ENCODE results near the gene KCNN4. TPM values are rescaled to one million over a fixed set of nuclear protein-coding genes. Genes with fewer than 3 reads are reported as not detected.
"Not testable (repeated sequence)": the region's sequence is repeated elsewhere in the genome, so short reads cannot be mapped to it uniquely, and the experiment has no call there.

Gene KCNN4
- total RNA-seq, 2 experiments from 2014 or later = 31.3 to 40.0 TPM

DNA sequence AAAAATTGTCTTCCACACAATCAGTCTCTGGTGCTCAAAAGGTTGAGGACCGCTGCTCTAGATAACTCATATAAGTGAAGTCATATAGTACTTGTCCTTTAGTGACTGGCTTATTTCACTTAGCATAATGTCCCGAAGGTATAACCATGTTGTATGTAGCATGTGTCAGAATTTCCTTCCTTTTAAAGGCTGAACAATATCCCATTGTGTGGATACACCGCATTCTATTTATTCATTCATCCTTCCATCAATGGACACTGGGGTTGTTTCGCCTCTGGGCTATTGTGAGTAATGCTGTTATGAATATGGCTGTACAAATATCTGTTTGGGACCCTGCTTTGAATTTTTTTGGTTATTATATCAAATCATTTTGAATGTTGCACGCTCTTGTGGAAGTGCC is 26.1 kb upstream of the KCNN4 start:
- H2AFZ ChIP-seq (ENCODE audit: low read length) = no peak overlapping the region
- DNase-seq (ENCODE audit: low spot score) = no peak
- no TSS peak for BruUV-seq (replicated peaks)
- H3K79me2 ChIP-seq (ENCODE audit: insufficient read depth, low read depth, low read length) = no peaks in the 10 kb centered on the region
- ChIA-PET CTCF (ENCODE audit: unreplicated experiment) (no interaction called here), POLR2A (no interaction called here)
- intact Hi-C loops (cut with micrococcal nuclease; ENCODE audit: unreplicated experiment) = no loop called here
- H3K9me2 ChIP-seq (ENCODE audit: insufficient read depth, low read length) = no peaks in the 10 kb centered on the region
- H3K27ac ChIP-seq (ENCODE audit: low read depth, low read length, poor library complexity, severe bottlenecking) = no peak overlapping the region
- H3K4me2 ChIP-seq (ENCODE audit: low read length) = no peak overlapping the region
- no peaks in the 10 kb centered on the region for H3K9me3 ChIP-seq (ENCODE audit: low read length)
- no peaks in the 10 kb centered on the region for H4K20me1 ChIP-seq (ENCODE audit: insufficient read depth, low read length)
- no peaks in the 10 kb centered on the region for H3K36me3 ChIP-seq (ENCODE audit: insufficient read depth, low read length)
- TF ChIP-seq CTCF (conservative IDR thresholded peaks at IDR 0.05; ENCODE audit: low read length) (no peak), EZH2phosphoT487 (IDR thresholded peaks at IDR 0.05; ENCODE audit: borderline replicate concordance, low read depth, low read length) (no peak)
- H3K4me3 ChIP-seq (ENCODE audit: low read depth, low read length, poor library complexity, severe bottlenecking) = no peak overlapping the region
- peaks cover 4% of the 10 kb centered on the region for H3K4me1 ChIP-seq (ENCODE audit: insufficient read depth, low read length, poor library complexity, severe bottlenecking)

DNA sequence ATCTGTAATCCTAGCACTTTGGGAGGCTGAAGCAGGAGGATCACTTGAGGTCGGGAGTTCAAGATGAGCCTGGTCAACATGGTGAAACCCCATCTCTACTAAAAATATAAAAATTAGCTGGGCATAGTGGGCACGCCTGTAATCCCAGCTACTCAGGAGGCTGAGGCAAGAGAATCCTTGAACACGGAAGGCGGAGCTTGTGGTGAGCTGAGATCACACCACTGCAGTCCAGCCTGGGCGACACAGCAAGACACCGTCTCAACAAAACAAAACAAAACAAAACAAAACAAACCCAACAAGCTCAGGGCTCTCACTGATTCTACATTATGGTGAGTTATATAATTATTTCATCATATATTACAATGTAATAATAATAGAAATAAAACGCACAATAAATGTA is 25.6 kb upstream of the KCNN4 start:
- DNase-seq (ENCODE audit: low spot score); H3K9me2 ChIP-seq (ENCODE audit: insufficient read depth, low read length); H3K4me1 ChIP-seq (ENCODE audit: insufficient read depth, low read length, poor library complexity, severe bottlenecking); H2AFZ ChIP-seq (ENCODE audit: low read length); H3K9me3 ChIP-seq (ENCODE audit: low read length); POLR2A ChIA-PET; H4K20me1 ChIP-seq (ENCODE audit: insufficient read depth, low read length); CTCF ChIA-PET (ENCODE audit: unreplicated experiment); H3K4me2 ChIP-seq (ENCODE audit: low read length); intact Hi-C loops (cut with micrococcal nuclease; ENCODE audit: unreplicated experiment); H3K79me2 ChIP-seq (ENCODE audit: insufficient read depth, low read depth, low read length); H3K27ac ChIP-seq (ENCODE audit: low read depth, low read length, poor library complexity, severe bottlenecking); BruUV-seq (replicated peaks); H3K36me3 ChIP-seq (ENCODE audit: insufficient read depth, low read length); H3K4me3 ChIP-seq (ENCODE audit: low read depth, low read length, poor library complexity, severe bottlenecking): not testable (repeated sequence)

- Histone ChIP-seq H3K4me2 (ENCODE audit: low read length) (no peak overlapping the region), H3K4me1 (ENCODE audit: insufficient read depth, low read length, poor library complexity, severe bottlenecking) (peaks cover 4% of the 10 kb centered on the region), H4K20me1 (ENCODE audit: insufficient read depth, low read length) (no peaks in the 10 kb centered on the region), H3K9me2 (ENCODE audit: insufficient read depth, low read length) (no peaks in the 10 kb centered on the region), H3K9me3 (ENCODE audit: low read length) (no peaks in the 10 kb centered on the region), H3K79me2 (ENCODE audit: insufficient read depth, low read depth, low read length) (no peaks in the 10 kb centered on the region), H2AFZ (ENCODE audit: low read length) (no peak overlapping the region), H3K4me3 (ENCODE audit: low read depth, low read length, poor library complexity, severe bottlenecking) (no peak overlapping the region), H3K27ac (ENCODE audit: low read depth, low read length, poor library complexity, severe bottlenecking) (no peak overlapping the region), H3K36me3 (ENCODE audit: insufficient read depth, low read length) (no peaks in the 10 kb centered on the region)
- TF ChIP-seq EZH2phosphoT487 (IDR thresholded peaks at IDR 0.05; ENCODE audit: borderline replicate concordance, low read depth, low read length) = no peak
- TF ChIP-seq CTCF (conservative IDR thresholded peaks at IDR 0.05; ENCODE audit: low read length) = no peak
- no TSS peak for BruUV-seq (replicated peaks)
- POLR2A ChIA-PET = no interaction called here
- intact Hi-C loops (cut with micrococcal nuclease; ENCODE audit: unreplicated experiment) = no loop called here
- CTCF ChIA-PET (ENCODE audit: unreplicated experiment) = no interaction called here
- no peak for DNase-seq (ENCODE audit: low spot score)
Measured at GRCh38 chr19:43804432-43804831, 23.7 kb upstream of the KCNN4 start.
